SHP77 treated with DMSO at 0.1 percent for 48 hours (cell line): ENCODE results near the gene PECR.
"Not testable (repeated sequence)": the region's sequence is repeated elsewhere in the genome, so short reads cannot be mapped to it uniquely, and the experiment has no call there.

Source experiments
- DNase-seq: peaks from one replicate; lab custom pipeline; 2025; lab: John Stamatoyannopoulos, UW

The PECR gene

GRCh38 chr2:216104691-216105090 lies 23.1 kb upstream of the PECR start:
- no peak for DNase-seq

DNA sequence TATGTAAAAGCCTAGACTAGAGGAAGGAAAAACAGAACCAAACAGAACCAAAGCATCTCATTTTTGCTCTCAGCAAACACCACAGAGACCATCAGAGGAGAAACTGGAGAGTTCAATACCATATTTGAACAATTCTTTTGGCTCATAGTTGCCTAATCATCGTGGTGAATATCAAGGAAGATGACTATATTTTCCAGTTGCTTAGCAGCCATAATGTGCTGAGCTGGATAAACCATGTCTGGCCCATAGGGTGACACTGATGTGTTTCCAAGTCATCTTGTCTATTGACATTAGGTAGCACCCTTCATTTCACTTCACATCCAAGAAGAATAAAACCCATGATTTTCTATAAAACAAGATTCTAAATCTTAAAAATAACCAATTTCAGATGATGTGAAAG lies 21.6 kb upstream of the PECR start:
- DNase-seq, result no peak

- DNase-seq, result no peak
Observed at GRCh38 chr2:216101109-216101508, 19.5 kb upstream of the PECR start.

GRCh38 chr2:216098421-216099334 lies 17.1 kb upstream of the PECR start:
- DNase-seq, result no peak

GRCh38 chr2:216094701-216095100 lies 13.1 kb upstream of the PECR start:
- no peak for DNase-seq

DNA sequence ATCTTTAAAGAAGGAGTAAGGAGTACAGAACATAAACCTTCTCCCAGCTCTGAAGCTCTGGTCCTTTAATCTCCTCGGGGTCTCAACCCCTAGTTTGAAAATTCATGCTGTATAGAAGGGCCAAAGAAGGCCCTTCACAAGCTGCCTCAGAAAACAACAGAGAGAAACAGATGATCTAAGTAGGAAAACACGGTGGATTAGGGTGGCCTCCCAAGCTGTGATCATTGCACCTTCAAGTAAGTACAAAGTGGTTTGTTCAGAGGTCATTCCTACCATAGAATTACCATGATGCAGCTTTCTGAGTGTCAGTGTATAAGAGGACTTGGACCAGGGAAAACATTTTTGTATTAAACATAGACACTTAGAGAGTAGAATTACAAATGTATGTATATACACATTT lies 11.0 kb upstream of the PECR start:
- no peak for DNase-seq

DNA sequence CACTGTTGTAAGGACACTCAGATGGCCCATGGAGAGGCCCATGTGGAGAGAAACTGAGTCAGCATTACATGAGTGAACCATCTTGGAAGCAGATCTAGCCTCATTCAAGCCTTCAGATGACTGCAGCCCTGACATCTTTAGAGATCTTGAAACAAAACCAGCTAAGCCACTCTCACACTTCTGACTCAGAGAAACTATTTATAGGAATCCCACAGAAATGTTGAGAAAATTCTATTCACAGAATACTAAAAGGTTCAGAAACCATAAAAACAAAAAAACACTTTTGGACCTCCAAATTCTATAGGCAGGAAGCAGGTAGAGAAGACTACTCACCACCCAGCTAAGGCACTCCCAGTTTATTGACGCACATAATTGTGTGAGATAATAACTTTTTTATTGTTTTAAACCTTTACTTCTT lies 8.8 kb upstream of the PECR start:
- DNase-seq, result no peak

DNA sequence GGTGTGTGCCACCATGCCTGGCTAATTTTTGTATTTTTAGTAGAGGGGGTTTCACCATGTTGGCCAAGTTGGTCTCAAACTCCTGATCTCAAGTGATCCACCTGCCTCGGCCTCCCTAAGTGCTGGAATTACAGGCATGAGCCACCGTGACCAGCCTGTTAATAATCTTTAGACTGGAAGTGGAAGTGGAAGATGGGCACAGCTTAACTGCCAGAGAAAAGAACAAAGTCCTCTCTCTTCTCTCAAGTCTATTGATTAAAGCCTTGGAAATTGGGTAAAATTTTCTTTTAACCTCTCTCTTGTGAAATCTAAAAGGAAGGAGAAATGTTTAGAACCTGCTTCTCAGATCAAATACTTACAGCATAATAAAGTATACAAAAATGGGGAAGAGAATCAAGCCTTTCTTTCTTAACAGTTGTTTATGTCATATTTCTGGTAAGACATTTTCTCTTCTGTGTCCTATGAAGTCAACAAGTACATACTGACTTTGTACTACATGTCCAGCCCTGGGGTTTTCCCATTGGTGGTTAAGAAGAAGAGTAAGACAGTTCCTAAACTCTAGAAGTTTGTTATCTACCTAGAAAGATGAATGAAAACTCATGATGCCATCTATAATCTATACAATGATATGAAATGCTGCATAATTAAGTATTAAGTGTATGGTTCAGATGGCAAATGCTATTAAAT lies 4.7 kb upstream of the PECR start:
- no peak for DNase-seq

- no peak for DNase-seq
Observed at GRCh38 chr2:216084547-216084946, 2.9 kb upstream of the PECR start.

GRCh38 chr2:216083464-216084281 lies 2.1 kb upstream of the PECR start:
- peak; percentile 59 for DNase-seq

GRCh38 chr2:216082805-216083204 lies 1.2 kb upstream of the PECR start:
- DNase-seq, result no peak

- no peak for DNase-seq
Observed at GRCh38 chr2:216082117-216082711, 605 bp upstream of the PECR start.

- no peak for DNase-seq
Observed at GRCh38 chr2:216081012-216081411, 597 bp downstream of the PECR start.

DNA sequence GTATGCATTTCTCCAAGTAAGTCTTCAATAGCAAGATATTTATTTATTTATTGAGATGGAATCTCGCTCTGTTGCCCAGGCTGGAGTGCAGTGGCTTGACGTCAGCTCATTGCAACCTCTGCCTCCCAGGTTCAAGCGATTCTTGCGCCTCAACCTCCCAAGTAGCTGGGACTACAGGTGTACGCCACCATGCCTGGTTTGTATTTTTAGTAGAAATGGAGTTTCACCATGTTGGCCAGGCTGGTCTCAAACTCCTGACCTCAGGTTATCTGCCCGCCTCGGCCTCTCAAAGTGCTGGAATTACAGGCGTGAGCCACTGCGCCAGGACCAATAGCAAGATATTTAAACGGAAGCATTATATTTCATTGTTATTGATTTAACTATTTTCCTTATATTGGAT lies 1.6 kb downstream of the PECR start:
- not testable (repeated sequence) for DNase-seq

- no peak for DNase-seq
Observed at GRCh38 chr2:216078776-216079175, 2.8 kb downstream of the PECR start.

GRCh38 chr2:216075510-216076485 lies 5.8 kb downstream of the PECR start:
- DNase-seq, result no peak

GRCh38 chr2:216074794-216075193 lies 6.8 kb downstream of the PECR start:
- no peak for DNase-seq

DNA sequence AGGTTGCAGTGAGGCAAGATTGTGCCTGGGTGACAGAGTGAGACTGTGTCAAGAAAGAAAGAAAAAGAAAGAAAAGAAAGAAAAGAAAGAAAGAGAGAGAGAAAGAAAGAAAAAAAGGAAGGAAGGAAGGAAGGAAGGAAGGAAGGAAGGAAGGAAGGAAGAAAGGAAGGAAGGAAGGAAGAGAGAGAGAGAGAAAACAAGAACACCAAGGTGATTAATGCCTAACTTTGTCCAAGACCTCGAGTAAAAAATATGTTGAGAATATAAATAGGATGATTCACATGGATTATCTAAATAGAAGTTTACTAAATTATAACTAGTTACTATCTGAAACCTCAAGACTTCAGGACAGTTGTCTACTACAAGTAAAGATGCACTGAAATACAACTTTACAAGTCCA lies 7.2 kb downstream of the PECR start:
- DNase-seq, result no peak

DNA sequence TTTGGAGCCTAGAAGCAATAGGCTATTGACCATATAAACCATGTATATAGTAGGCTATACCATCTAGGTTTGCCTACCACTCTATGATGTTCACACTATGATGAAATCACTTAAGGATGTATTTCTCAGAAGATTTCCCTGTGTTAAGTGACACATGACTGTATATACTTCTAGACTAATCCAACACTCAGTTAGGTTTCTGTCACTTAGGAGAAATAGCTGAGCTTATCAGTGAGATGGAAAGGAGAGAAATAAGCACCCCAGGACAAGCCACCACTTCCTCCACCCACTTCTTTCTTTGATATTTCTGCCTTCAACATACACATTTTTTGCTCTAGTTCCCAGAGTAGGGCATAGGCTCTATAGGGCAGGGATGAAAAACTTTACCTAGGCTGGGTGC lies 7.8 kb downstream of the PECR start:
- DNase-seq, result no peak

GRCh38 chr2:216072473-216072872 lies 9.1 kb downstream of the PECR start:
- DNase-seq, result no peak
